Progenitor cell of endocrine pancreas (in vitro differentiated cells): ENCODE measurements around the gene PRKAA2. TPM values are rescaled to one million over a fixed set of nuclear protein-coding genes. Genes with fewer than 3 reads are reported as not detected.
"Not testable (repeated sequence)": the region's sequence is repeated elsewhere in the genome, so short reads cannot be mapped to it uniquely, and the experiment has no call there.

Source experiments
- DNase-seq: peaks from one replicate; pipeline ENCODE4 v3.0.0; 2021; ENCODE audit warnings: low spot score; ENCODE audit not compliant: unreplicated experiment
- H3K27ac Mint-ChIP-seq: 2 replicates; pipeline ENCODE4 v1.8.0; 2021; ENCODE audit warnings: mild to moderate bottlenecking, moderate library complexity, mixed read lengths
- H3K27me3 Mint-ChIP-seq: 2 replicates; pipeline ENCODE4 v1.8.0; 2021; ENCODE audit warnings: mixed read lengths
- H3K36me3 Mint-ChIP-seq: 2 replicates; pipeline ENCODE4 v1.8.0; 2022; ENCODE audit warnings: mixed read lengths; ENCODE audit not compliant: insufficient read depth
- H3K4me1 Mint-ChIP-seq: 2 replicates; pipeline ENCODE4 v1.8.0; 2021; ENCODE audit warnings: low read depth, mixed read lengths
- H3K4me3 Mint-ChIP-seq: 2 replicates; pipeline ENCODE4 v1.8.0; 2021; ENCODE audit warnings: low read depth, mild to moderate bottlenecking, moderate library complexity, mixed read lengths
- H3K9me3 Mint-ChIP-seq: 2 replicates; pipeline ENCODE4 v1.8.0; 2021; ENCODE audit warnings: low read depth, mixed read lengths
- long read RNA-seq: library from polyadenylated mRNA; unstranded; transcript quantifications from one replicate; pipeline ENCODE4 v2.0.0, GENCODE V29; 2020
- total RNA-seq: library from RNA; stranded (reverse); gene quantifications from 2 replicates; pipeline ENCODE4 v1.2.1, GENCODE V29; 2021
- TF ChIP-seq, protein P1 (sequence below): fragments of 200-600 bp; sonication (generic); IDR thresholded peaks from one replicate; pipeline ENCODE4 v1.5.0; 2021; ENCODE audit warnings: antibody characterized with exemption, mild to moderate bottlenecking; ENCODE audit not compliant: unreplicated experiment

Gene PRKAA2
- 8.6 and 8.9 TPM in 2 replicates for total RNA-seq
- long read RNA-seq, full-length matches to known transcripts: 21 of 33 reads
- long read RNA-seq, partial matches to known transcripts: 3 of 33 reads
- long read RNA-seq, other reads (novel, unspliced or antisense): 9 of 33 reads

DNA sequence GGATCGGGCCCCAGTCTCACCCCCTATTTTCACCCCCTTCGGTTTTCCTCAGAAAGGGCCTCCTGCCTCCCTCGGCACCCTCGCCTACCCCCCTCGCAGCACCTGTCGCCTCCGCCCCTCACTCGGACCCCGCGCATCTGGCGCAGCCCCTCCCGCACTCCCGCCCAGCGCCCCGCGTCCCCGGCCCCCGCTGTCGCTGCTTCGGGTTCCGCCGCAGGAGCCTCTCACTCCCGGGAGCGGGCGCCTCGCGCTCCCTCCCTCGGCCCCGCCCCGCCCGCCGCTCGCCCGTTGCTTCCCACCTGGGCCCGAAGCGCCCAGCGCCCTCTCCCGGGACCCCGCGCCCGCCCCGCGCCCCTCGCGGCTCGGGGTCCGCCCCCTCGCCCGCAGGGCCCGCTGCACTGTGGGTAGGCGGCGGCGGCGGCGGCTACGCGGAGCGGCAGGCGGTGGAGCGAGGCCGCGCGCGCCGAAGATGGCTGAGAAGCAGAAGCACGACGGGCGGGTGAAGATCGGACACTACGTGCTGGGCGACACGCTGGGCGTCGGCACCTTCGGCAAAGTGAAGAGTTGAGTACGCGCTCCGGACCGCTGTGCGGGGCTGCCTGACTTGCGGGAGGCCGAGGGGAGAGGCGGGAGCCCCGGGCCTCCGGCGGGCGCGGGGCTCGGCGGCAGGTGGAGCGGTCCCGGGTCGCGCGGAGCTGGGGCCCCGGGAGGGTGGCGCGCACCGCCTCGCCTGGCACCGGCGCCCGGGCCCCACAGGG is at the start of gene PRKAA2:
Gene PRKAA2 (plus strand): TSS at position 396 of the 758 bp plus-strand sequence. CDS start 74 bp downstream, at position 470.
- Mint-ChIP-seq H3K27me3 (peaks cover 3% of the 10 kb centered on the region), H3K27ac (peak within 1 kb of the TSS; percentile 93), H3K9me3 (no peaks in the 10 kb centered on the region), H3K36me3 (no peaks in the 10 kb centered on the region), H3K4me3 (peak within 1 kb of the TSS; percentile 90), H3K4me1 (peaks cover 17% of the 10 kb centered on the region)
- peak; percentile 62 for DNase-seq
- TF ChIP-seq, protein P1, sequence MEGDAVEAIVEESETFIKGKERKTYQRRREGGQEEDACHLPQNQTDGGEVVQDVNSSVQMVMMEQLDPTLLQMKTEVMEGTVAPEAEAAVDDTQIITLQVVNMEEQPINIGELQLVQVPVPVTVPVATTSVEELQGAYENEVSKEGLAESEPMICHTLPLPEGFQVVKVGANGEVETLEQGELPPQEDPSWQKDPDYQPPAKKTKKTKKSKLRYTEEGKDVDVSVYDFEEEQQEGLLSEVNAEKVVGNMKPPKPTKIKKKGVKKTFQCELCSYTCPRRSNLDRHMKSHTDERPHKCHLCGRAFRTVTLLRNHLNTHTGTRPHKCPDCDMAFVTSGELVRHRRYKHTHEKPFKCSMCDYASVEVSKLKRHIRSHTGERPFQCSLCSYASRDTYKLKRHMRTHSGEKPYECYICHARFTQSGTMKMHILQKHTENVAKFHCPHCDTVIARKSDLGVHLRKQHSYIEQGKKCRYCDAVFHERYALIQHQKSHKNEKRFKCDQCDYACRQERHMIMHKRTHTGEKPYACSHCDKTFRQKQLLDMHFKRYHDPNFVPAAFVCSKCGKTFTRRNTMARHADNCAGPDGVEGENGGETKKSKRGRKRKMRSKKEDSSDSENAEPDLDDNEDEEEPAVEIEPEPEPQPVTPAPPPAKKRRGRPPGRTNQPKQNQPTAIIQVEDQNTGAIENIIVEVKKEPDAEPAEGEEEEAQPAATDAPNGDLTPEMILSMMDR: peak; percentile 8

DNA sequence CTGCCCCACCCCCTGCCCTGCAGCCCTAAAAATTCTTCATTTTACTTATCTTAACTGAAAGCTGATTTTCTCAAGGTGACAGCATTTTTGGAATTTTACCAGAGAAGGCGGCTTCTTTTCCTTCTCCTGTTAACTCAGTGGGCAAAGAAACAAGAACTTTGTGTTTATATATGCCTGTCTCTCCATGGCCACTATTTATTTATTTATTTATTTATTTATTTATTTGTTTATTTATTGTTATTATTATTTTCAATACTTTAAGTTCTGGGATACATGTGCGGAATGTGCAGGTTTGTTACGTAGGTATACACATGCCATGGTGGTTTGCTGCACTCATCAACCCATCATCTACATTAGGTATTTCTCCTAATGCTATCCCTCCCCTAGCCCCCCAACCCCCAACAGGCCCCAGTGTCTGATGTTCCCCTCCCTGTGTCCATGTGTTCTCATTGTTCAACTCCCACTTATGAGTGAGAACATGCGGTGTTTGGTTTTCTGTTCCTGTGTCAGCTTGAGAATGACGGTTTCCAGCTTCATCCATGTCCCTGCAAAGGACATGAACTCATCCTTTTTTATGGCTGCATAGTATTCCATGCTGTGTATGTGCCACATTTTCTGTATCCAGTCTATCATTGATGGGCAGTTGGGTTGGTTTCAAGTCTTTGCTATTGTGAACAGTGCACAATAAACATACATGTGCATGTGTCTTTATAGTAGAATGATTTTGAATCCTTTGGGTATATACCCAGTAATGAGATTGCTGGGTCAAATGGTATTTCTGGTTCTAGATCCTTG is 49.5 kb upstream of the PRKAA2 start:
- not testable (repeated sequence) for H3K27ac Mint-ChIP-seq, H3K36me3 Mint-ChIP-seq, DNase-seq, H3K9me3 Mint-ChIP-seq, H3K27me3 Mint-ChIP-seq, H3K4me1 Mint-ChIP-seq, H3K4me3 Mint-ChIP-seq

DNA sequence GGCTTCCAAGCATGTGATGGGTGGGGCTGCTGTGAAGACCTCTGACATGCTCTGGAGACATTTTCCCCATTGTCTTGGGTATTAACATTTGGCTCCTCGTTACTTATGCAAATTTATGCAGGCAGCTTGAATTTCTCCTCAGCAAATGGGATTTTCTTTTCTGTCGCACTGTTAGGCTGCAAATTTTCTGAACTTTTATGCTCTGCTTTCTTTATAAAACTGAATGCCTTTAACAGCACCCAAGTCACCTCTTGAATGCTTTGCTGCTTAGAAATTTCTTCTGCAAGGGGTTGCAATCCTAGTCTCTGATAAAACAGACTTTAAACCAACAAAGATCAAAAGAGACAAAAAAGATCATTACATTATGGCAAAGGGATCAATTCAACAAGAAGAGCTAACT is 35.0 kb upstream of the PRKAA2 start:
- not testable (repeated sequence) for H3K4me3 Mint-ChIP-seq, H3K27me3 Mint-ChIP-seq, H3K36me3 Mint-ChIP-seq, H3K27ac Mint-ChIP-seq, H3K4me1 Mint-ChIP-seq, DNase-seq
- H3K9me3 Mint-ChIP-seq: peaks cover 21% of the 10 kb centered on the region

DNA sequence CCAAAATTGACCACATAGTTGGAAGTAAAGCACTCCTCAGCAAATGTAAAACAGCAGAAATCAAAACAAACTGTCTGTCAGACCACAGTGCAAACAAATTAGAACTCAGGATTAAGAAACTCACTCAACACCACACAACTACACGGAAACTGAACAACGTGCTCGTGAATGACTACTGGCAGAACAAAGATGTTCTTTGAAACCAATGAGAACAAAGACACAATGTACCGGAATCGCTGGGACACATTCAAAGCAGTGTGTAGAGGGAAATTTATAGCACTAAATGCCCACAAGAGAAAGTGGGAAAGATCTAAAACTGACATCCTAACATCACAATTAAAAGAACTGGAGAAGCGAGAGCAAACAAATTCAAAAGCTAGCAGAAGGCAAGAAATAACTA is 34.3 kb upstream of the PRKAA2 start:
- DNase-seq, H3K36me3 Mint-ChIP-seq, H3K27me3 Mint-ChIP-seq, H3K27ac Mint-ChIP-seq, H3K4me1 Mint-ChIP-seq, H3K4me3 Mint-ChIP-seq: not testable (repeated sequence)
- peaks cover 21% of the 10 kb centered on the region for H3K9me3 Mint-ChIP-seq

DNA sequence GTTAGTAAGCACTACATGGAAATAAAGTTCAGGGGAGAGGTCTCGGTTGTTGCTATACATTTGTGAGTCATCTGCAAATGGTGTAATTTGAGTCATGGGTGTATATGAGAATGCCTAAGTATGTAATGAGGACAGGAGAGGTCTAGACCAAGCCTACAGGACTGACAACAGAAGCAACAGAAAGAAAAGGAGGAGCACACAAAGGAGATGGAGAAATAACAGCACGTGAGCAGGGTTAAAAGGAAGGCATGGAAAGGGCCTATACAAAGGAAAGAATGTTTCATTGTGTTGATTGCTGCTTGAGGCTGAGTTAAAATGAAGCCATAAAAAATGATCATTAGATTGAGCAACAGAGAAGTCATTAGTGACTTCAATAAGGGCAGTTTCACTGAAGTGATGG is 28.0 kb upstream of the PRKAA2 start:
- H3K4me1 Mint-ChIP-seq: peaks cover 1% of the 10 kb centered on the region
- no peak for DNase-seq
- H3K9me3 Mint-ChIP-seq: peaks cover 7% of the 10 kb centered on the region
- TF ChIP-seq, protein P1: no peak
- H3K27ac Mint-ChIP-seq: no peak overlapping the region
- H3K27me3 Mint-ChIP-seq: peaks cover 4% of the 10 kb centered on the region
- no peaks in the 10 kb centered on the region for H3K36me3 Mint-ChIP-seq
- H3K4me3 Mint-ChIP-seq: no peak overlapping the region

DNA sequence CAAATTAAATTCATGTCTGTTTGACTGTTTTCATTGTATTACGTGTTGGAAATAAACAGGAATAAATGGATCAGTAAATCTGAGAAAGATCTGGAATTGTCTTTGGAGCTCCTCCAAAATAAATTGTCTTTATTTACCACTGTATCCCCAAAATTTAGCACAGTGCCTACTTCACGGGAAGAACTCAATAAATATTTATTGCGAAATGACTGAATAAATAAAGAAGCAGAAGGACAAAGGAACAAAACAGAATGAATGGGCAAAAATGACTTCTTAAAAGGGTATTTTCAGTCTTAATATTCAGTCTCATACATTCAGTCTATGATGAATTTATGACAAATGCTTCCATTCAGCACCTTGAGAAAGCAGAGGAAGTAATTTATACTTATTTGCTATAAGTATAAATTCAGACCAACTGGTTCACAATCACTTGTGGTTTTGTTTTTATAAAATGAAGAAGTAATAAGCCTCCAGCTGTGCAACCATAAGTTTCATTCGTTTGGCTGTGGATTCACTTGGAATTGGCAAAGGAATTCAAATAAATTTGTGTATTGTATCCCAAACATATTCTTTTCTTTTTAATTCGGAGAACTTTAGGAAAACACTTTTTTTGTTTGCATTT is 19.2 kb upstream of the PRKAA2 start:
- DNase-seq: no peak
- H3K27me3 Mint-ChIP-seq: peaks cover 3% of the 10 kb centered on the region
- no peaks in the 10 kb centered on the region for H3K9me3 Mint-ChIP-seq
- no peaks in the 10 kb centered on the region for H3K36me3 Mint-ChIP-seq
- H3K27ac Mint-ChIP-seq: no peak overlapping the region
- no peaks in the 10 kb centered on the region for H3K4me1 Mint-ChIP-seq
- no peak overlapping the region for H3K4me3 Mint-ChIP-seq
- TF ChIP-seq, protein P1: no peak
